ENCODE results near the gene PREX1. TPM values are rescaled to one million over a fixed set of nuclear protein-coding genes. Genes with fewer than 3 reads are reported as not detected.

Gene PREX1
- polyA plus RNA-seq, 1 donor (not counting 4 experiments of a cell fraction or from before 2014, with no cell fraction given) = 0.22 TPM

GRCh38 chr20:48732081-48732829, 95.5 kb downstream of the PREX1 start:
- dilution Hi-C loops (cut with MboI; ENCODE audit: extremely low pct_ligation_motif_present, low sequenced_read_pairs) = no loop called here
- DNase-seq (ENCODE audit: low read depth, low spot score) (no peak), FAIRE-seq (no peak)
- H3K4me2 ChIP-seq (ENCODE audit: control insufficient read depth, extremely low read depth, insufficient read depth, low read depth, low read length) = no peak overlapping the region
- H3K36me3 ChIP-seq (ENCODE audit: control insufficient read depth in 2 of 2, extremely low read depth in 1 of 2, insufficient read depth in 2 of 2, low read length in 2 of 2) = no peaks in the 10 kb centered on the region
- H3K4me3 ChIP-seq (ENCODE audit: control insufficient read depth in 2 of 3, extremely low read depth in 1 of 3, insufficient read depth in 2 of 3, low read depth in 1 of 3, low read length in 3 of 3) = no peak overlapping the region
- H3K9ac ChIP-seq (ENCODE audit: control insufficient read depth, extremely low read depth, insufficient read depth, low read length) = no peak overlapping the region
- TF ChIP-seq CTCF (optimal IDR thresholded peaks at IDR 0.05 in 1 of 3, IDR thresholded peaks at IDR 0.05 in 1 of 3, conservative IDR thresholded peaks at IDR 0.05 in 1 of 3; ENCODE audit: extremely low read depth in 1 of 3, insufficient read depth in 2 of 3, low read length in 3 of 3) (no peak), EZH2 (IDR thresholded peaks at IDR 0.05; ENCODE audit: low read length) (no peak)
- H3K27ac ChIP-seq (ENCODE audit: control insufficient read depth, insufficient read depth, low read length) = no peak overlapping the region
- peaks cover 7% of the 10 kb centered on the region for H3K27me3 ChIP-seq (ENCODE audit: control insufficient read depth, extremely low read depth, insufficient read depth, low read length)
- no peaks in the 10 kb centered on the region for H3K79me2 ChIP-seq (ENCODE audit: control insufficient read depth, insufficient read depth, low read length)
- no peaks in the 10 kb centered on the region for H4K20me1 ChIP-seq (ENCODE audit: control insufficient read depth, extremely low read depth, insufficient read depth, low read length)
- H2AFZ ChIP-seq (ENCODE audit: control insufficient read depth, low read length) = no peak overlapping the region
- H3K4me1 ChIP-seq (ENCODE audit: control insufficient read depth, extremely low read depth, insufficient read depth, low read length) = no peaks in the 10 kb centered on the region
- no peaks in the 10 kb centered on the region for H3K9me3 ChIP-seq (ENCODE audit: control insufficient read depth, low read depth, low read length)
- H3K9me1 ChIP-seq (ENCODE audit: control insufficient read depth, extremely low read depth, insufficient read depth, low read length) = no peaks in the 10 kb centered on the region

- H4K20me1 ChIP-seq (ENCODE audit: control insufficient read depth, extremely low read depth, insufficient read depth, low read length) = no peaks in the 10 kb centered on the region
- dilution Hi-C loops (cut with MboI; ENCODE audit: extremely low pct_ligation_motif_present, low sequenced_read_pairs) = no loop called here
- H2AFZ ChIP-seq (ENCODE audit: control insufficient read depth, low read length) = no peak overlapping the region
- H3K79me2 ChIP-seq (ENCODE audit: control insufficient read depth, insufficient read depth, low read length) = no peaks in the 10 kb centered on the region
- H3K36me3 ChIP-seq (ENCODE audit: control insufficient read depth in 2 of 2, extremely low read depth in 1 of 2, insufficient read depth in 2 of 2, low read length in 2 of 2) = no peaks in the 10 kb centered on the region
- TF ChIP-seq CTCF (optimal IDR thresholded peaks at IDR 0.05 in 1 of 3, IDR thresholded peaks at IDR 0.05 in 1 of 3, conservative IDR thresholded peaks at IDR 0.05 in 1 of 3; ENCODE audit: extremely low read depth in 1 of 3, insufficient read depth in 2 of 3, low read length in 3 of 3) = no peak
- no peak for TF ChIP-seq EZH2 (IDR thresholded peaks at IDR 0.05; ENCODE audit: low read length)
- no peak overlapping the region for H3K4me2 ChIP-seq (ENCODE audit: control insufficient read depth, extremely low read depth, insufficient read depth, low read depth, low read length)
- H3K4me1 ChIP-seq (ENCODE audit: control insufficient read depth, extremely low read depth, insufficient read depth, low read length) = no peaks in the 10 kb centered on the region
- no peak overlapping the region for H3K9ac ChIP-seq (ENCODE audit: control insufficient read depth, extremely low read depth, insufficient read depth, low read length)
- H3K27me3 ChIP-seq (ENCODE audit: control insufficient read depth, extremely low read depth, insufficient read depth, low read length) = peaks cover 7% of the 10 kb centered on the region
- DNase-seq (ENCODE audit: low read depth, low spot score) (no peak), FAIRE-seq (no peak)
- H3K27ac ChIP-seq (ENCODE audit: control insufficient read depth, insufficient read depth, low read length) = no peak overlapping the region
- H3K9me1 ChIP-seq (ENCODE audit: control insufficient read depth, extremely low read depth, insufficient read depth, low read length) = no peaks in the 10 kb centered on the region
- no peaks in the 10 kb centered on the region for H3K9me3 ChIP-seq (ENCODE audit: control insufficient read depth, low read depth, low read length)
- H3K4me3 ChIP-seq (ENCODE audit: control insufficient read depth in 2 of 3, extremely low read depth in 1 of 3, insufficient read depth in 2 of 3, low read depth in 1 of 3, low read length in 3 of 3) = no peak overlapping the region
Observed at GRCh38 chr20:48731536-48731935, 96.3 kb downstream of the PREX1 start.
